Measurements from ENCODE around the gene OMD.
"Not testable (repeated sequence)": the region's sequence is repeated elsewhere in the genome, so short reads cannot be mapped to it uniquely, and the experiment has no call there.

OMD gene, protein sequence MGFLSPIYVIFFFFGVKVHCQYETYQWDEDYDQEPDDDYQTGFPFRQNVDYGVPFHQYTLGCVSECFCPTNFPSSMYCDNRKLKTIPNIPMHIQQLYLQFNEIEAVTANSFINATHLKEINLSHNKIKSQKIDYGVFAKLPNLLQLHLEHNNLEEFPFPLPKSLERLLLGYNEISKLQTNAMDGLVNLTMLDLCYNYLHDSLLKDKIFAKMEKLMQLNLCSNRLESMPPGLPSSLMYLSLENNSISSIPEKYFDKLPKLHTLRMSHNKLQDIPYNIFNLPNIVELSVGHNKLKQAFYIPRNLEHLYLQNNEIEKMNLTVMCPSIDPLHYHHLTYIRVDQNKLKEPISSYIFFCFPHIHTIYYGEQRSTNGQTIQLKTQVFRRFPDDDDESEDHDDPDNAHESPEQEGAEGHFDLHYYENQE

DNA sequence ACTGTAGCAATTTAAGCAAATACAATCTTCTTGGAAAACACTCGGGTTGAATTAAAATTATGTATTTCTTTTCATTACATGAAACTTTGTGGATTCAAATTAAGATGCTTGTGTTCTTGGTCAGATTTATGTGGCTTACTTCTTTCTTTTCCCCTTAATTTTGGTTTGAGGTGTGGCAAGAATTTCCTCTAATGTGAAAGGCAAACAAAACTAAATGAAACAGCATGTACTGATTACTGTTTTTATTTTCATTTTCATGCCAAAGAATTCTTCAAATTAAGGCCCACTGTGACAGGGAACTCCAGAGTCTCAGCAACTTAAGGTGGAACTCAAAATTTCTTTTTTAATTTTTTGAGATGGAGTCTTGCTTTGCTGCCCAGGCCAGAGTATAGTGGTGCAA lies at the start of gene OMD:
Gene OMD (minus strand): TSS at position 132 of the 400 bp plus-strand sequence. CDS start 6,913 bp downstream, outside the sequence.
- no peak for DNase-seq

DNA sequence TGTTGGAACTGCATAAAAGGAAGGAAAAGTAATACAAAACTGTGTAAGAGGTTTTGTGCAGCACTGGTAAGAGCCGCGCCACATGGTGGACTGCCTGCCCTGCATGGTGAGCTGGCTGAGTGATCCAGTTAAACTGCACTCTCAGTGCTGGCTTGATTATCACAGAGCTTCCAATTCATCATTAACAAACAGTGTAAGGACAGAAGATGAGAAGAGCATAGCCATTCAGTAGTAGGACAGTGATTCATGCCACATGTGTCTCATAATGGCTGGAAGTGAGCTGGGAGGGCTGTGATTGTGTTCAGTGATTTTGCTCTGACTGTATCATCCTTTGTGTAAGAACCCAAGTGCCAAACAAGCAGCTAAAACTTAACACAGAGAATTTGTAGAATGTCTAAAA lies 43.9 kb upstream of the OMD start:
- DNase-seq, result no peak

DNA sequence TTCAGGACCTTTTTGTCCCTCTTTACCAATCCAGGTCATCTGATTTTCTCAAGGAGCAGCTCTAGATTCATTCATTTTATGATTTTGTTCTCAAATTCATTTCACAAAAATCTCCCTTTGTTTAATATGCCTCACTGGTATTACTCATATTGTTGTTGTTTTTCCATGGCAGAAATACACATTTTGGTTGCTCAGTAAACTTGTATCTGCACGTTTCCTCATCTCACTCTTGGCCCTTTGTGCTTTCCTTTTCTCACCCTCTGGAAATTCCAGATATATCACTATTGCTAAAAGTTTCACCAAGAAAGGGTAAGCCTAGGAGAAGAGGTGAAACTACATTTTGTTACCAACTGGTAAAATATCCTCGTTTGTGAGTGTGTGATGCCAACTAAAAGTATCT lies 43.2 kb upstream of the OMD start:
- DNase-seq, result no peak

DNA sequence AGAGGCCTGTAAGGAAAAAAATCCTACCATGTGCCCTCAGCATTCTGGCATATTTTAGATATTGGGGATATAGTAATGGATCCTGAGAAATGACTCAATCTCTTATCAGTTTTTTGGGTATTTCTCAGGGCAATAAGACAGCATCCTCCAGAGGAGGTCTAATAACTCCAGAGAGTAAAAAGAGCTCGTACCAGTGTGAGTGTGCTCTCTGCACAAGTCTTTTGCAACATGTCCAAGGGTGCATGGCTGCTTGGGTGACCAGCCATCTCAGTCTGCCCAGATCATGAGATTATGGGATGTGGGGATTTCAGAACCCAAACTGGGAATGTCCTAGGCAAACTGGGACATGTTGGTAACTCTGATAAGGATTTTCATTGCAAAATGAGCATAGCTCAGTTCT lies 42.8 kb upstream of the OMD start:
- no peak for DNase-seq

DNA sequence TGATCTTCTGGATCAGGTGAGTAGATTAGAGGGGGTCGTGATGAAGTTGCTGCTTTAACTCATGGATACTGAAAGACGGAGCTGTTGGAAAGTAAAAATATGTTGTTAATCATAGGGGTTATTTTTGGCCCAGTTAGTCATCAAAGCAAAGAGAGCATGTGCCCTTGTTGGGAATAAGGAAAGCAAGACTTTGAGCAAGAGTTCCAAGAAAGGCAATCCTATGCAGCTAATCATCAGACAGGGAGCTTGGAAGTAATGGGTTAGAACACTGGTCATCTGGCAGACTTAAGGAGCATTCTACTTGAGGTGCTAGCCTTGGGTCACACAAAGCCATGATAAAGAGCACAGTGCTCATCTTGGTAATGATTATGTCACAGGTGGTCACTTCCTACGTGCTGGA lies 39.7 kb upstream of the OMD start:
- no peak for DNase-seq

DNA sequence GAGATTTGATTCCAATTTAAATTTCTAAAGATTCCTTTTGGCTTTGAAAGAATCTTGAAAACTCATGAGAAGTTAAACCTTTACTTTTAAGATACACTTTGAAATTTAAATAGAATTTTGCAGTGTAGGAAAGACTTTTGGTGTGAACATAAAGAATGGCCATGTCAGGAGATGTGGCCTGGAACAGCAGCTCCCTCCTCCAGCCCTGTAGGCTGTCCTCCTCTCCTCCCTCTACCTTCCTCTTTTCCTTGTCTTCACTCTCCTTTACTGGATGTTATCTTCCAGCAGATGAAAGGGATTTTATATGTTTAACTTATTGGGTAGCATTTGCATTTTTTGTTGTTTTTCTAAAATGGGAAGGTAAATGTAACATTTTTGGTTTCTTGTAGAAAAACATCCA lies 39.1 kb upstream of the OMD start:
- DNase-seq, result no peak

DNA sequence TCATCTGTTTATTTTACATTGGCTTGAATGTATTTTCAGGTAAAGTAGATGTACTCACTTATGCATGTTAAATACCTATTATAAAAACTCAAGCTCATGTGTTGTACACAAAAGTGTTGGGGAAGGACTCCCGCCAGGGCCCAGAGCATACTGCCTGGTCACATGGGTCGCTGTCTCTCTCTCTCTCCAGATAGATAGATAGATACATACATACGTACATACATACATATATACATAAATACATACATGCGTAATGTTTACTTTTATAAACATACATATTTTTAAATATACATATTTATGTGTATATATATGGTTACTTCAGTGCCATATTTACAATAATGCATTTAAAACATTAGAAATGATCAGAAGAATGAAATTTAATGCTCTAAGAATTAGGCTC lies 33.3 kb upstream of the OMD start:
- no peak for DNase-seq

DNA sequence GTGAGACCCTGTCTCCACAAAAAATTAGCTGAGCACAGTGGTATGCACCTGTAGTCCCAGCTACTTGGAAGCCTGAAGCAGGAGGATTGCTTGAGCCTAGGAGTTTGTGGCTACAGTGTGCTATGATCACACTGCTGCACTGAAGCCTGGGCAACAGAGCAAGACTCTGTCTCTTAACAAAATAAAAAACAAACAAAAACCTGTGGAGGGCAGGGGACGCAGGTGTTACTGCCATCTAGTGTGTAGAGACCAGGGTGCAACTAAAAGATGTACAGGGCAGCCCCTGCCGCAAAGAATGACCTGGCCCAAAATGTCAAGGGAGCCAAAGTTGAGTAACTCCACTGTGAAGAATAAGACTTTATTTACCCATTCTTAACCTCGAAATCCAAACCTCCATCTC lies 30.9 kb upstream of the OMD start:
- DNase-seq, result no peak

DNA sequence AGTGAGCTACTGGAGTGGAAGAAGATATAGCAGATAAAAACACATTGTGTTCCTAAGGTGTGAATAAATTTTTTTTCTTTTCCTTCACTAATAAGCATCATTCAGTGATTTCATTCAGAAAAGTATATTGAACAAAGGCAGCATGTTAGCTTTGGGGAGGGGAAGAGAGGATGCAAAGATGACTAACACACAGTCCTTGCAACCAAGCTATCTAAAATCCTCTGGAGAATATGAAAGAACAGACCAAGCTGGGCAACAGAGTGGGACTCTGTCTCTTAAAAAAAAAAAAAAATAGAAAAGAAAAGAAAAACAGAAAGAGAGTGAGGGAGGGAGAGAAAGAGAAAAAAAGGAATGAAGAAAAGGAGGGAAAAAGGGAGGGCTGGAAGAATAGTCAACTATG lies 22.3 kb upstream of the OMD start:
- DNase-seq, result no peak

DNA sequence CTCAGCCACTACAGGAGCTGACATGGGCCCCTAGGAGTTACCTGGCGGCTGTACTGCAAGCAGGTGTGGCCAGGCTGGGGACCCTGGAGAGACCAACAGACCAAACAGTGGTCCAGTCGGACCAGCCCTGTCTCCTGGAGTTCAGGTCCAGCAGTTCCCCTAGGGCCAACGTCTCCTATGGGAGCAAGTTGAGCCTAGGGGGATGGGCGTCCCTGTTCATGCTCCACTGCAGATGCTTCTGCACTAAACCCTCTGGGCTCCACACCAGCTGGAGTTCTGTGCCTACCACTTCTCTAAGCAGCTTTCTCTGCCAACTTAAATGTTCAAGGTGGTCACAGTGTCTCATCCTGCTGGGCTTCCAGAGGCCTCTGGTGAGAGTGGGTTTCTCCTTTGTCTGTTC lies 20.6 kb upstream of the OMD start:
- no peak for DNase-seq

DNA sequence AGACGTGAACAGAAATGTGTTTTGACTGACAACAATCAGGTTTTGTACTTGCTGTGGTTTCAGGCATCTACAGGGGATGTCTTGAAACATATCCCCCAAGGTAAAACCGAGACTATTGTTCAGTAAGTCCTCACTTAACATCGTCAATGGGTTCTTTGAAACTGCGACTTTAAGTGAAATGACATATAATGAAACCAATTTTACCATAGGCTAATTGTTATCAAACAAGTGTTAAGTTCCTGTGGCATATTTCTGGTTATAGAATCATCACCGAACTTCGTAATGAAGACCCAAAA lies 16.4 kb upstream of the OMD start:
- DNase-seq, result peak in 1 of 2 donors; percentile 52

DNA sequence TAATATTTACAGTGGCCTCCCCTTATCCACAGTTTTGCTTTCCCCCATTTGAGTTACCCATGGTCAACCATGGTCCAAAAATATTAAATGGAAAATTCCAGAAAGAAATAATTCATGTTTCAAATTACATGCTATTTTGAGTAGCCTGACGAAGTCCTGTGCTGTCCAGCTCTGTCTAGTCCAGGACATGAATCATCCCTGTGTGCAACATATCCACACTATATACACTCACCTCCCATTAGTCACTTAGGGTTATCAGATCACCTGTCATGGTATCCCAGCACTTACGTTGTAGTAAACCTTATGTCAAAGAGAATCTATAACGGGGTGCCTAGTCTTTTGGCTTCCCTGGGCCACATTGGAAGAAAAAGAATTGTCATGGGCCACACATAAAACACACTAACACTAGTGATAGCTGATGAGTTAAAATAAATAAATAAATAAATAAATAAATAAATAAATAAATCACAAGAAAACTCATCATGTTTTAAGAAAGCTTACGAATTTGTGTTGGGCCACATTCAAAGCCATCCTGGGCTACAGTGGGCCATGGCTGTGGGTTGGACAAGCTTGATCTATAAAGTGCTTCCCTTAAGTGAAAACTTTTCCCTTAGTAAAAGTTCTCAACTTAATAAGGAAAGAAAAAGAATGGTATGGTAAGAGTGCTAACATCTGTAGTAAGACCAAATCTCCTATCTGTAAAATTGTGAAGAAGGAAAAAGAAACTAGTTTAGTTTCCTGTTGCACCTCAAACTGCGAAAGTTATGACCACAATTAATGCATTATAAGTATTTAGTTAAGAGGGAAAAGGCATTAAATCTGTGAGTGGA lies 15.9 kb upstream of the OMD start:
- DNase-seq, result no peak

DNA sequence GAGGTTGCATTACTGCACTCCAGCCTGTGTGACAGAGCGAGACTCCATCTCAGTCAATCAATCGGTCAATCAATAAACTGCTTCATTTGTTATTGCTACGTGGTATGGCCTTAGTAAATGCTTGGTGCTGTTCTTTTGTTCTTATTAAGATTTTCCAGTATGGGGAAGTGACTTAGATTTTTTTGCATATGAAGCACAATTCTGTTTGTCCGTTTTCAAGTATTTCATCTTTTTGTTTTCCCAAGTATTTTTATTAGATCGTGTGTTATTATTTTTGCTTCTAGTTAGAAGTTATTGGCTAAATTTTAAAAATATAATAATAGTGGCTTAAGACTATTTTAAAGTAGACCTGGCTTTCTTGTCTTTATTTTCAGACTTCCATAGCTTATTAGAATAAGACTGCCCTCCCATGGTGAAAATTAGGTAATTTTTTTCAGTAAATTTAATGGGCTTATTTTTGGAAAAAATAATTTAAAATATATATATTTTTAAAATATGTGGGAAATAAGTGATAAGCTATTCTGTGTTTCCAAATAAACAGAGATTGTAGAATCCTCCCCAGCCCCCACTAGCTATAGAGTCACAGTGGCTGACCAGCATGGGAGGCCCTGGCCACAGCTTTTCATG lies 14.7 kb upstream of the OMD start:
- peak in 1 of 2 donors; percentile 23 for DNase-seq

DNA sequence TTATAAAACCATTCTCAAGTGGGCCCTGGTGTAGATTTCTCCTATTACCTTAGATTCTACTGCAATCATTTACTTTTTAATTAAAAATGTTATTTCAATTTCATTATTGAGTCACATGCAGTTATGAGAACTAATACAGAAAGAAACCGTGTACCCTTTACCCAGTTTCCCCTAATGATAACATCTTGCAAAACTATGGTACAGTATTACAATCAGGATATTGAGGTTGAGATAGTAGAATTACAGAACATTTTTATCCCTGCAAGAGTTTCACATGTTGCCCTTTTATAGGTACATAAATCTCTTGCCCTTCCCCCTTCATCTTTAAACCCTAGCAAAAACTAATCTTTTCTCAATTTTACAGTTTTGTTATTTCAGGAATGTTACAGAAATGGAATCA lies 11.0 kb upstream of the OMD start:
- DNase-seq, result no peak

DNA sequence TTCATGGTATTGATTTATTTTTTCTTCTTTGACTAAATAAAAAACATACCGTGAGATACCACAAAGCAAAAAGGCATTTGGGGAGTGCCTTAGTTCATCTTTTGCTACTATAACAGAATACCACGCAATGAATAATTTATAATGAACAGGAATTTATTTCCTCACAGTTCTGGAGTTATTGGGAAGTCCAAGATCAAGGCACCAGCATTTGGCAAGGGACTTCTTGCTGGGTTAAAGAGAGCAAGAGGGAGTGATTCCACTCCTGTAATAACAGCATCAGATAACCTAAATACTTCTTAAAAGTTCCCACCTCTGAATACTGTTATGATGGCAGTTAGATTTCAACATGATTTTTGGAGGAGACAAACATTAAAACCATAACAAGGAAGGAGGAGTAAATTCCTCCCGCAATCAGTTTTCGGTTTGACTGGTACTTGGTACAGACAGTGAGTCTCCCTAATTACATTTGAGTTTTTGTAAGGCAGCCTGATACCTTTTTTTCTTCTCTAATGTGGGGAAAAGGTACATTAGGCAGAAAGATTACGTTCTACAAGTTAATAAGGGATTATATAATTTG lies 8.8 kb upstream of the OMD start:
- no peak for DNase-seq

DNA sequence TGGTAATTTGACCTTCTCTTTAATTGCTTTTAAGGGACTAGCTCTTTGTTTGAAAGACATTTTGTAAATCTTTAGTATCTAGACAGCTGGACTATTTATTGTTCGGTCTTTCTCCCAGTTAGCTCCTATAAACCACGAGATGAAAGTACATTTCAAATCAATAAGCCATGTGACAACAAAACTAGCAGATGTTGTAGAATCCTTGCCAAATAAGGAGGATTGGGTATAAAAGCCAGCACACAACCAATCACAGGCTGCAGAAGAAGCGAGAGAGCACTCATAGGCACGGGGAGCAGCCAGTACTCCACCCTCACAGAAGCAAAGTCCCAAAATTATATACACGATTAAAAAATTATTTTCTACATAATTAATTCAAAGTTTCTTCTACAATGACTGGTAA lies 8.1 kb upstream of the OMD start:
- DNase-seq, result no peak

DNA sequence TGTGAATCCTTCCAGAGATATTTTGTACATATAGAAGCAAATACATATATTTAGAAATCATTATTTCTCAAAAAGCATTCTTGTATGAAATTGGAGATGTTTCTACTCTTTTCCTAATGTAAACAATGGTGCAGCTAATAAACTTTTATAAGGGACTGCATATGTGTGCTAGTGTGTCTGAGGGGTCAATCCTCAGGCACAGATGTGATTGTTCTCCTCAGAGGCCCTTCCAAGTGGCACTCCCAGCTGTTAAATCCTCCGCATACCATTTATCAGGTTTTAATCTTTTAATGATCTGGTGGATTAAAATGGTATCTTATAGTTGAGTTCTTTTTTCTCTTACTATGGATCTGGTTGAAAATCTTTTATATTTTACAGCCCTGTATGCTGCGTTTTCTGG lies 5.6 kb upstream of the OMD start:
- no peak for DNase-seq

DNA sequence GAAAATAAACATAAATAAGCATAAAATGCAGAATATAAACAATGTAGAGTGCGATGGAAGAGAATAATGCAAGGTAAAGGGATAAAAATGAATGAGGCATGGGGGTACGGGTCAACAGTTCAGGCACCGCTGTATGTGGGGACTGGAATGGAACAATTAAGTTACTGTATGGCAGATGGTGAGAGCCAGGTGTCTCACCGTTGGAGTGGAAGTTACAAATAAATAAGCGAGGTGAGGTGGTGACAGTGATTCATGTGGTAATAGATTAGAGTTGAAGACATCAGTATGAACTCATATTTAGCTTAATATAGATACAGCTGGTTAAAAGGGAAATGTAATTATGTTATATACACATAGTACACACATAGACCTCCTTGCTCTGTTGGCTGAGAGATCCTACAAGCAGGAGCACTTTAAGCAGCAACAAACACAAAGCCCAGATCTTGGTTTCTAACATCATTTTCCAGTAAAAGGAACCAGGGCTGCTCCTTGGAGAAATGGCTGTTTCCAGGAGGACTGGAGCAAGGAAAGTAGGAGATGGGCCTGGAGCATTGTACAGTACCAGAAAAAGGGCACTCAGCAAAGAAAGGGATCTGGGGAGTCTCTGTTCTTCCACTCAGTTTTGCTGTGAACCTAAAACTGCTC lies 2.4 kb upstream of the OMD start:
- no peak for DNase-seq

DNA sequence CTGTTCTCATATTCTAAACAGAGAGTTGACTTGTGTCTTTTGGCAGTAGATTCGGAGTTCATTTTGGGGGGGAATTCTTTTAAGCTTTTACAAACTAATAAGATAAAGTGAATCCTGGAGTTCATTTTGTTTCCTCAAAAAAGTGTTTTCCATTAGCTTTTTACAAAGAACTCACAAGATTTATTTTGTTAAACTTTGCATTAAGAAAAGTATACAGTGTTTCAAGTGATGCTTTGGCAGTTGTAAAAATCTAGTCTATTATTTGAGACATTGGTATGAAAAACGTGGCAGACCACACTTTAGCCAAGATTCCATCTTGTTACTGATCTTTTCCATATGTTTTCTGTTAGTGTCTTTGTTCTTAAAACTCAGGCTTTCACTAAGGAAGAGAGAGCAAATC lies 1.2 kb upstream of the OMD start:
- no peak for DNase-seq

DNA sequence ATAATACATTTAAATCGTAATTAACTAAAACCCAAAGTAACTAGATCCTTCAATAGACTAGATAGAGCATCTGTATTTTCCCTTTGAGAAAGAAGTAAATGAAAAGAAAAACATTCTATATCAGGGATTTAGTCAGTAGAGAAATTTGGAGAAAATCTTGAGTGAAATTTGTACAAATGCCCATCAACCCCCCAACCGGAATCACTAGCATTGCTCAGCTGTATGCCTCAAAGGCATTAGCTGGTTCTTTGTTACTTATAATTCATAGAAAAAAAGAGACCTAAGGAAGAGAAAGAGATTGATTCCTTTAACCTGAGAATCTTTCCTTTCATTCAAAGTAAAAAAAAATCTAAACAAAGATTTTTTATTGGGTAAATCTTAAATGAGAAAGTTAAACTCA lies 659 bp downstream of the OMD start:
- no peak for DNase-seq

DNA sequence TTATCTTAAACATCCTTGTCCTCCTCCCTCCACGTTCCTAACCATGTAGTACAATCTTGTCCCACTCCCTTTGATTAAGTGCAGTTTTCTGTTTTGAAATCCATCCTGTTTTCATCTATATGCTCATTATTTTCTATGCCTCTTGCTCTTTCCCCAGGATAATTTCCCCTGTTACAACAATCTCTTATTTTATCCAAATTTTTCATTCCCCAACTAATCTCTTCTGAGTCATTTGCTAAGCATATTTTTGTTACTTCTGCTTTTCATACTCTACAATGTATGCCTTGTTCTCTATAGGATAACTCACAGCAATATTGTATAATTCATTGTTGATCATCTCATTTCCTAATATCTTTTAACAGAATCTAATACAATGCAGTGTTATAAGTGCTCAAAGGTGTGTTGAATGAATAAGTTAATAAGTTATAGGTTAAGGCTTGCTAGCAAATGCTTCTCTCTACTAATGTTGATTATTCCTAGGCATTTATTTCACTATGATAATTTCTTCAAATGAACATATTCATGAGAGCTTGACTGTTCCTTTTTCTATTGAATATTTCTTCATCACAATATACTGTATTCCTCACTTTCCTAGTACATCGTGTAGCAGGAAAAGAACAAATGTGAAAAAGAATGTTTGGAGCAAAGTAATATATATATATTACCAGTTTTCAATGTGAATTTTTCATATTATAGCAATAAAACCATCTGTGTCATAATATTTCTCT lies 1.5 kb downstream of the OMD start:
- no peak for DNase-seq

DNA sequence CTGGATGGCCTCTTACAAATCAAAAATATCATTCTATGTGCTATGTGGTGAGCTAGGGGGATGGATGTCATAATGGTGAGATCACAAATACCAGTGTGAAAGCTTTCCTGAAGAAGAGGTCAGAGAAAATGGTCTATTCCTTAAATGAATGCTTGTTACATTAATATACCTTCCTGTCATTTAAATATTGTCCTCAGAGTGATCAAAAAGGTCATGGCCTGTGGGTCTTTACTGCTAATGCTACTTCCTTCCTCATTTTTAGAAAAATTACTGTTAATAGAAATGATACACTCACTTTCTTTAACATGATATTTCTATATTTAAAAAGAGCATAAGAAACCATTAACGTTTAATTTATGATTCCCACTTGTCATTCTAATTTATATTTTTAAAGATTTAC lies 9.7 kb downstream of the OMD start:
- DNase-seq, result no peak

DNA sequence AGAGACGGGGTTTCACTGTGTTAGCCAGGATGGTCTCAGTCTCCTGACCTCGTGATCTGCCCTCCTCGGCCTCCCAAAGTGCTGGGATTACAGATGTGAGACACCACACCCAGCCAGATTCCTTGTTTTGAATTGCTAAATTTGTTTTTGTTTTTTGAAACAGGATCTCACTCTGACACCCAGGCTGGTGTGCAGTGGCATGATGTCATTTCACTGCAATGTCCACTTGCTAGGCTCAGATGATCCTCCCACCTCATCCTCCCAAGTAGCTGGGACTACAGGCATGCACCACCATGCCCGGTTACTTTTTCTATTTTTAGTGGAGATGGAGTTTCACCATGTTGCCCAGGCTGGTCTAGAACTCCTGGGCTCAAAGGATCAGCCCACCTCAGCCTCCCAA lies 13.1 kb downstream of the OMD start:
- DNase-seq, result not testable (repeated sequence)
